Spleen (tissue), 7 donors: ENCODE data around the gene FARSA.
A peak's percentile ranks its signal among the peaks of the same experiment; 100 is the strongest.

Source experiments
- CTCF ChIP-seq, 11 experiments: fragments of 200-600 bp in 7 of 11; fragments of 450-650 bp in 4 of 11; sonication (generic) in 4 of 11; IDR thresholded peaks in 8 of 11; conservative IDR thresholded peaks in 3 of 11; 1 replicate in 7 of 11; 2 replicates in 4 of 11; pipeline versions ENCODE4 v1.4.0 to v1.8.0; 2016 to 2021; ENCODE audit warnings: antibody characterized with exemption in 11 of 11, inconsistent platforms in 4 of 11, mild to moderate bottlenecking in 1 of 11
- POLR2AphosphoS5 ChIP-seq, 3 donors: sonication (generic); formaldehyde crosslinking; IDR thresholded peaks; one replicate each; pipeline ENCODE4 v1.5.1; 2017; ENCODE audit warnings: antibody characterized with exemption in 3 of 3
- donor health status: DM: no; HTN: no; CAD: no; lungs with moderate emphysema.
- donor health status: DM: no; HTN: no; CAD: no.
- donor health status: DM: no; HTN: no; CAD: no.

- TF ChIP-seq POLR2AphosphoS5 (IDR thresholded peaks at IDR 0.05): peak in 1 of 3 donors; percentile 0
- no peak for TF ChIP-seq CTCF (IDR thresholded peaks at IDR 0.05 in 8 of 11, conservative IDR thresholded peaks at IDR 0.05 in 3 of 11)
Measured at GRCh38 chr19:12873891-12874745, 59.4 kb downstream of the FARSA start.
